Activated CD8-positive, alpha-beta T cell treated with anti-CD3 and anti-CD28 coated beads for 36 hours (primary cell): ENCODE measurements around the gene HOXB5. TPM values are rescaled to one million over a fixed set of nuclear protein-coding genes. Genes with fewer than 3 reads are reported as not detected.

Experiments used
- ATAC-seq: fragments of 200-7000 bp; cut with Tn5 transposase; one replicate; pipeline ENCODE4 v1.10.0; 2021; ENCODE audit warnings: mild to moderate bottlenecking, moderate library complexity
- CTCF ChIA-PET: fragments of 350-600 bp; sonication (Branson Sonifier 250); formaldehyde crosslinking; loops from one replicate; lab custom pipeline; 2021; ENCODE audit warnings: antibody characterized with exemption; lab: Charles Lee
- POLR2A ChIA-PET: fragments of 350-600 bp; sonication (Branson Sonifier 250); formaldehyde crosslinking; loops from one replicate; lab custom pipeline; 2021; ENCODE audit warnings: antibody characterized with exemption; lab: Charles Lee
- DNase-seq: peaks from one replicate; pipeline ENCODE4 v3.0.0-alpha.2; 2020
- H3K27ac Mint-ChIP-seq: one replicate; pipeline ENCODE4 v1.8.0; 2021; ENCODE audit warnings: mild to moderate bottlenecking, mixed read lengths
- H3K27me3 Mint-ChIP-seq: one replicate; pipeline ENCODE4 v1.8.0; 2021; ENCODE audit warnings: mixed read lengths
- H3K36me3 Mint-ChIP-seq: one replicate; pipeline ENCODE4 v1.8.0; 2021; ENCODE audit warnings: low read depth, mixed read lengths
- H3K4me1 Mint-ChIP-seq: one replicate; pipeline ENCODE4 v1.8.0; 2021; ENCODE audit warnings: low read depth, mixed read lengths
- H3K4me3 Mint-ChIP-seq: one replicate; pipeline ENCODE4 v1.8.0; 2021; ENCODE audit warnings: mild to moderate bottlenecking, moderate library complexity, mixed read lengths
- H3K9me3 Mint-ChIP-seq: one replicate; pipeline ENCODE4 v1.8.0; 2021; ENCODE audit warnings: mixed read lengths
- intact Hi-C: fragments of 100-400 bp; cut with micrococcal nuclease; formaldehyde crosslinking; loops from one replicate; pipeline ENCODE4 v1.10.0; 2022
- total RNA-seq, 2 experiments: library from RNA; stranded (reverse); gene quantifications; one replicate each; pipeline ENCODE4 v1.2.3, GENCODE V29; 2021
- TF ChIP-seq, protein P1 (sequence below): fragments of 200-600 bp; IDR thresholded peaks from one replicate; pipeline ENCODE4 v1.8.0; 2022; ENCODE audit warnings: antibody characterized with exemption, mild to moderate bottlenecking

The HOXB5 gene
- total RNA-seq, 2 experiments from 2014 or later = not detected

DNA sequence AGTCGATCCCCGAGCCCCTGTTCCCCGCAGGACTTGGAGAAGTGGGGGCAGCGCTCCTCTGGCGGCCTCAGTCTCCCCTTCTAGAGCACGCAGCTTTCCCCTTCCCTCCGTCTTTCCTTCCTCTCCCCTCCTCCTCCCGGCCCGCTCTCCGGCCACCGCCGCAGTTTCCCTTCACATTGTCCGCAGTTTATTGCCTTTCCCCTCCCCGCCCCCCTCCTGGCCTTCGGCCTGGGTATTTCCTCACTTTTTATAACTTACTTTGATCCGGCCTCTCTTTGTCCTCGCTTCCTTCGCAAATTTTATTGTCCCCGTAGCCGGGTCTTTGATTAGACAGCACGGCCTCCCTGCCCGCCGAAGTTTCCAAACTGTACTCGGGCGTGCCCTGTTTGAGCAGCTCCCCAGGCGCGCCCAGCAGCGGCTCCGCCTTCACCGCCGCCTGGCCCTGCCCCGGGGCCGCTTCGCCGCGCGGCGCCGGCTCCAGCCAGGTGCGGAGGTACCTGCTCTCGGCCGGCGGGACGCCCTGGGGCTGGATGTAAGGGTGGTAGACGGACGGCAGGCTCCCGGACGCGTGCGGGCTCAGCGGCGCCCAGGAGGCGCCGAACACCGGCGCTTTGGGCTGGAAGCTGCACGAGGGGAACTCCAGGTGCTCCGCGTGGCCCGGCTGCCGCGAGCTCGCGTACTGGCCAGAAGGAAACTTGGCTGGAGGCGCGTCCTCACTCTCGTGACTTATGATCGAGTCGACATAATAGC is 32.1 kb upstream of the HOXB5 start:
- peaks cover 8% of the 10 kb centered on the region for H3K4me1 Mint-ChIP-seq
- POLR2A ChIA-PET = interaction anchor here (0.8 to 3.2 kb wide), 4 partner anchors 11 to 518 kb away, joined by 3 to 19 read pairs (median 3); partner anchors contain the start of genes HOXB5, HOXB8 and SNX11
- H3K27me3 Mint-ChIP-seq = peaks cover 77% of the 10 kb centered on the region
- ATAC-seq (peak; percentile 58), DNase-seq (peak; percentile 55)
- H3K27ac Mint-ChIP-seq = peak overlapping the region; percentile 52
- no peaks in the 10 kb centered on the region for H3K36me3 Mint-ChIP-seq
- intact Hi-C loops = no loop called here
- TF ChIP-seq, protein P1, sequence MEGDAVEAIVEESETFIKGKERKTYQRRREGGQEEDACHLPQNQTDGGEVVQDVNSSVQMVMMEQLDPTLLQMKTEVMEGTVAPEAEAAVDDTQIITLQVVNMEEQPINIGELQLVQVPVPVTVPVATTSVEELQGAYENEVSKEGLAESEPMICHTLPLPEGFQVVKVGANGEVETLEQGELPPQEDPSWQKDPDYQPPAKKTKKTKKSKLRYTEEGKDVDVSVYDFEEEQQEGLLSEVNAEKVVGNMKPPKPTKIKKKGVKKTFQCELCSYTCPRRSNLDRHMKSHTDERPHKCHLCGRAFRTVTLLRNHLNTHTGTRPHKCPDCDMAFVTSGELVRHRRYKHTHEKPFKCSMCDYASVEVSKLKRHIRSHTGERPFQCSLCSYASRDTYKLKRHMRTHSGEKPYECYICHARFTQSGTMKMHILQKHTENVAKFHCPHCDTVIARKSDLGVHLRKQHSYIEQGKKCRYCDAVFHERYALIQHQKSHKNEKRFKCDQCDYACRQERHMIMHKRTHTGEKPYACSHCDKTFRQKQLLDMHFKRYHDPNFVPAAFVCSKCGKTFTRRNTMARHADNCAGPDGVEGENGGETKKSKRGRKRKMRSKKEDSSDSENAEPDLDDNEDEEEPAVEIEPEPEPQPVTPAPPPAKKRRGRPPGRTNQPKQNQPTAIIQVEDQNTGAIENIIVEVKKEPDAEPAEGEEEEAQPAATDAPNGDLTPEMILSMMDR = no peak
- CTCF ChIA-PET = interaction anchor here (0.8 to 5.5 kb wide), 8 partner anchors 10 to 545 kb away, joined by 3 to 40 read pairs (median 7); partner anchors contain the start of genes HOXB5 and HOXB8
- peak overlapping the region; percentile 77 for H3K4me3 Mint-ChIP-seq
- H3K9me3 Mint-ChIP-seq = no peaks in the 10 kb centered on the region

DNA sequence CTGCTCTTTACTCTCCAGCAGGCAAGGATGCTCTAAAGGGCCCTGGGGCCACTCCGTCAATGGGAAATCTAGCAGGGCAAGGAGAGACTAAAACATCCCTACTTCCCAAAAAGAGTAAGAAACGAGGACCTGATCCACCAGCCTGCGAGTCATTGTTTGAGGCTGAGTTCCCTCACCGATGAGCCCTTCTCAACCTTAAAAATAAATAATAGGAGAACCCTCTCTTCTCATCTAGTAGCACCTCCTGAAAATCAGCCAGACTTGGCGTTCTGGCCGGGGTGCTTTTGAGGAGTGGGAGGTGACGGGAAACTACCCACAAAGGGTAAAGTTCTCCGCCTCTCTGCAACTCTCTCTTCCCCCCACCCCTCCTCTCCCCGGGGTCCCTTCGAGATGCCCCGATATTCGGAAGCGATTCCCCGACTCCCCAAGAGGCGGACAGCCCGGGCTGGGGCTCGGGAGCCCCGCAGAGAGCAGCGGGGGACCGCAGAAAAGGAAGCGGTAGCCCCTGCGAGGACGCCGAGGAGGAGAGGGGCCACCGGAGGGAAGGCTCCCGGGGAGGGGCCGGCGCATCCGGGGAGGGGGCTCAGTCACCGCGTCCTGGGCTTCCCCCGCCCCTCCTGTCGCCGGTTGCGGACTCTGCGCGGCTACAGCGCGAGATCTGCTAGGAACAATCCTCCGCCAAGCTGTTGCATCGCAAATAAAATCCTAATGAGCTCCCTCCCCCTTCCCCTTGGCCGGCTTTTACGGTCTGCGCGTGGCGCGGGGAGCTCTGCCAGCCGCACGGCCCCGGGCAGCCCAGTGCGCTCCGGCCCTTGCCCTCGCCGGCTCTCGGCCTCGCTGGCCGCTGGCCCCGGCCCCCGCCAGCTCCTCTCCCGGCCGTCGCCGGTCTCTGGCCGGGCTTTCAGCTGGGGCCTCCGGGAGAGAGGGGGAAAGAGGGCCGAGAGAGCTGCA is 31.2 kb upstream of the HOXB5 start:
- H3K36me3 Mint-ChIP-seq = no peaks in the 10 kb centered on the region
- TF ChIP-seq, protein P1 = no peak
- H3K4me1 Mint-ChIP-seq = peaks cover 8% of the 10 kb centered on the region
- ATAC-seq (peak; percentile 31), DNase-seq (peak; percentile 46)
- ChIA-PET CTCF (interaction anchor here (0.8 to 5.5 kb wide), 10 partner anchors 10 to 545 kb away, joined by 3 to 40 read pairs (median 9); partner anchors contain the start of genes HOXB5 and HOXB8), POLR2A (interaction anchor here (0.8 to 3.2 kb wide), 4 partner anchors 11 to 517 kb away, joined by 3 to 19 read pairs (median 3); partner anchors contain the start of genes HOXB8 and SNX11)
- H3K9me3 Mint-ChIP-seq = no peaks in the 10 kb centered on the region
- peak overlapping the region; percentile 77 for H3K4me3 Mint-ChIP-seq
- no peak overlapping the region for H3K27ac Mint-ChIP-seq
- H3K27me3 Mint-ChIP-seq = peaks cover 76% of the 10 kb centered on the region
- intact Hi-C loops = no loop called here

DNA sequence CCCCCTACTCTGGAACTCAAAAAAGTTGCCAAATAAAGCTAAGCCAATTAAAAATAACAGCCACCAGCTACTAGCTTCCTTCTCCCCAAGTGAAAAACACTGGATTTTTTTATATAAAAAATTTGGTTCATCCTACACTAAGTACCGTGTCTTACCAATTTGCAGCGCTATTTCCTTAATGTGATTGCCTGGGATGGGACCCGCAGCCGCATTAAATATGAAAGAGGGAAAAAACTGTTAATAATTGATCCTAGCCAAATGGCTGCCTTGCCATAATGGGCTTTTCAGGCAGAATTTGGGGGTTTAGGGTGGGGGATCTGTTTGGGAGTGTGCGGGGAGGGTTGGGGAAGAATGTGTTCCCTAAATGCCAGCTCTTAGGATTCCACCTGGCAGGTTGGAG is 30.5 kb upstream of the HOXB5 start:
- Mint-ChIP-seq H3K27me3 (peaks cover 75% of the 10 kb centered on the region), H3K9me3 (no peaks in the 10 kb centered on the region), H3K27ac (no peak overlapping the region), H3K4me3 (peak overlapping the region; percentile 43), H3K36me3 (no peaks in the 10 kb centered on the region), H3K4me1 (peaks cover 9% of the 10 kb centered on the region)
- ChIA-PET POLR2A (interaction anchor here (0.9 to 1.4 kb wide), 2 partner anchors 23 to 37 kb away, joined by 3 read pairs; no protein-coding TSS in a partner anchor), CTCF (interaction anchor here (0.8 to 4.4 kb wide), 3 partner anchors 9 to 13 kb away, joined by 3 to 31 read pairs (median 21); partner anchors contain the start of gene HOXB8)
- ATAC-seq = no peak
- DNase-seq = no peak
- intact Hi-C loops = no loop called here
- TF ChIP-seq, protein P1 = no peak

DNA sequence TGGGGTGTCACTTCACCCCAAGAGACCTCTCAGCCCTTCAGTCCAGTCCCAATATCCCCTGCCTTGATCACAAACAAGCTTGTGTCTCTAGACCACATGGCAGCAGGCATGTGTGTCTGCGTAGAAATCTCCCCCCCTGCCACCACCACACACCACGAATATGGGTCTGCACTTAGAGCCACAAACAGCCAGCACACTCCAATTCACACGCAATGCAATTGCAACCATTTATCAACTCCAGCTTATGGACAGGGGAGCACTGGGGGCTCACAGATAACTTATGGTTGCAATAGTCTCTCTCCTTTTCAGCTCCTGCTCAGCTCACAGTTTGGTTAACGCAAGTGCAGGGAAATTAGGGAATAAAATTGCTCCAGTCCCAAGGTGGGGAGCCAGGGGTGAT is 30.0 kb upstream of the HOXB5 start:
- POLR2A ChIA-PET = interaction anchor here (0.9 to 1.4 kb wide), 2 partner anchors 23 to 37 kb away, joined by 3 read pairs; no protein-coding TSS in a partner anchor
- Mint-ChIP-seq H3K36me3 (no peaks in the 10 kb centered on the region), H3K4me3 (no peak overlapping the region), H3K27me3 (peaks cover 74% of the 10 kb centered on the region), H3K27ac (no peak overlapping the region), H3K9me3 (no peaks in the 10 kb centered on the region), H3K4me1 (peaks cover 14% of the 10 kb centered on the region)
- intact Hi-C loops = no loop called here
- TF ChIP-seq, protein P1 = no peak
- DNase-seq = no peak
- CTCF ChIA-PET = interaction anchor here (0.8 to 4.4 kb wide), 6 partner anchors 8 to 543 kb away, joined by 3 to 31 read pairs (median 8); partner anchors contain the start of genes HOXB5 and HOXB8
- ATAC-seq = no peak
